ENCODE measurements around the gene MYLK.

Gene MYLK

DNA sequence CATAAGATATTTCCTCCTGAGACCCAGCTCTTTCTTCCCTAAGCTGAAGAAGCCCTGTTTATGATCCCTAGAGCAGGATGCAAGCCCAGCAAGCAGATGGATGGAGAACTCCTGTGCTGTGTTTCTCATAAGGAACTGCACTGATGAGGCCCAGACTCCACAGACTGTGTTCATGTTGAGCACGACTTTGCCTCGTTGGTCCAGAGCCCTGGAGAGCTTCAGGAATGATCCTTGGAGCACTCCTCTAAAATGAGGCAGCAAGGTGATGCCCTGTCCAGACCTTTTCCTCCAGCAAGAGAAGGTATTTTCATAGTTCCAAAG lies 83.8 kb downstream of the MYLK start:
- no peaks in the 10 kb centered on the region for H3K9me3 ChIP-seq (ENCODE audit: control insufficient read depth, low read length)
- H3K9ac ChIP-seq (ENCODE audit: low read length), result no peak overlapping the region
- H3K4me1 ChIP-seq (ENCODE audit: control insufficient read depth, insufficient read depth, low read length), result peaks cover 9% of the 10 kb centered on the region
- H3K36me3 ChIP-seq (ENCODE audit: control insufficient read depth, insufficient read depth, low read length), result no peaks in the 10 kb centered on the region
- H3K4me3 ChIP-seq (ENCODE audit: low read length), result no peak overlapping the region
- no peaks in the 10 kb centered on the region for H3K27me3 ChIP-seq (ENCODE audit: control insufficient read depth, insufficient read depth, low read length)

DNA sequence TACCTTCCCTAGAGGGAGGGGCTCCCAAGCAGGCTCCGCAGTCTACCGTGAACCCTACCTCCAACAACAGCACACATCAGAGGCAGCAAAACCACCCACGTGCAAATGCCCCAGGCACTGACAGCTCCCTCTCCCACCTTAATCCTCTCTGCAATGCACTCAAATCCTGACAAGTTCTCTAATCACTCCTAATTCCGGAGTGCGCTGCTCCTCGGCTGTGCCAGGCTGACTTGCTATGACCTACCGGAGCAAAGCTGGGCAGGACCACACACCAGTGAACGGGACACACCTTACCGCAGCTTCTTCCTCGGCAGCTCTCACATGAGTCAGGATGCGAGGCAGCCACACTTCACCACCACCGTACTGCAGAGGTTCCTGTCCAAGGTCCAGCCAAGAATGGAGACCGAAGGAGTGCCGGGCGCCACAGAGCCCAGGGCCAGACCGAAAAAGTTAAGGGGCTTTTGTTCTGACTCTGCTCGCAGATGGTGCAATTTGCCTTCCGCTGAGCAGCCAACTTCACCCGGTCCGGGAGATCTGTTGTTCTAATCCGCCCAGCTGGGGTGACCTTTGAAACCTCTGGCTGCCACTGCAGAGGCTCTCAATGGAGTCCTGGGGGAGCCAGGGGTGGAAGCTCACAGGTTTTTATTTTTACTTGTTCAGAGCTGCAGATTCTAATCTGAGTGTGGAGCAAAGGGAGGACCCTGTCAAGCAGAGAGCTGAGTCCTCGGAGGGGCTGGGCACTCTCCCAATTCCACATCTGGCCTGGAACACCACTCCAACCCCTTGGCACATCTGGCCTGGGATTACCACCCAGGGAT lies 84.4 kb downstream of the MYLK start:
- H3K27me3 ChIP-seq (ENCODE audit: control insufficient read depth, insufficient read depth, low read length), result no peaks in the 10 kb centered on the region
- no peak overlapping the region for H3K4me3 ChIP-seq (ENCODE audit: low read length)
- no peaks in the 10 kb centered on the region for H3K9me3 ChIP-seq (ENCODE audit: control insufficient read depth, low read length)
- H3K4me1 ChIP-seq (ENCODE audit: control insufficient read depth, insufficient read depth, low read length), result peaks cover 9% of the 10 kb centered on the region
- H3K9ac ChIP-seq (ENCODE audit: low read length), result no peak overlapping the region
- H3K36me3 ChIP-seq (ENCODE audit: control insufficient read depth, insufficient read depth, low read length), result no peaks in the 10 kb centered on the region

DNA sequence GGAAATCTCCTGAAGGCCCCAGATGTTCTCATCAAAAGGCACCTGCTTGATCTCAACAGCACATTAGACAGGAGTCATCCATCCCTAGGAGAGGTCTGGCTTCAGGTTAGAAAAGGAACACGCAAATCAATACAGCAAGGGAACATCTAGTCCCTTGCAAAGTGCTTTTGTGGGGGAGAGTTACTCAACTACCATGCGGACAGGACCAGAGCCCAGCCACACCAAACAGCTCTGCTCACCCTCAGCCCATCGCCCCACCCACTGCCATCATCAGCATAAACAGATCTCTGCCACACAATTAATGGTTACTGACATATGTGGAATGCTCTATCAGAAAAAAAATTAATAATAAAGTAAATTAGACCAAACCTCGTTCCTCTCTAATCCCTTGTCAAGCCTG lies 85.6 kb downstream of the MYLK start:
- Histone ChIP-seq H3K9ac (ENCODE audit: low read length) (no peak overlapping the region), H3K9me3 (ENCODE audit: control insufficient read depth, low read length) (no peaks in the 10 kb centered on the region), H3K27me3 (ENCODE audit: control insufficient read depth, insufficient read depth, low read length) (no peaks in the 10 kb centered on the region), H3K4me1 (ENCODE audit: control insufficient read depth, insufficient read depth, low read length) (peaks cover 9% of the 10 kb centered on the region), H3K4me3 (ENCODE audit: low read length) (no peak overlapping the region), H3K36me3 (ENCODE audit: control insufficient read depth, insufficient read depth, low read length) (no peaks in the 10 kb centered on the region)

DNA sequence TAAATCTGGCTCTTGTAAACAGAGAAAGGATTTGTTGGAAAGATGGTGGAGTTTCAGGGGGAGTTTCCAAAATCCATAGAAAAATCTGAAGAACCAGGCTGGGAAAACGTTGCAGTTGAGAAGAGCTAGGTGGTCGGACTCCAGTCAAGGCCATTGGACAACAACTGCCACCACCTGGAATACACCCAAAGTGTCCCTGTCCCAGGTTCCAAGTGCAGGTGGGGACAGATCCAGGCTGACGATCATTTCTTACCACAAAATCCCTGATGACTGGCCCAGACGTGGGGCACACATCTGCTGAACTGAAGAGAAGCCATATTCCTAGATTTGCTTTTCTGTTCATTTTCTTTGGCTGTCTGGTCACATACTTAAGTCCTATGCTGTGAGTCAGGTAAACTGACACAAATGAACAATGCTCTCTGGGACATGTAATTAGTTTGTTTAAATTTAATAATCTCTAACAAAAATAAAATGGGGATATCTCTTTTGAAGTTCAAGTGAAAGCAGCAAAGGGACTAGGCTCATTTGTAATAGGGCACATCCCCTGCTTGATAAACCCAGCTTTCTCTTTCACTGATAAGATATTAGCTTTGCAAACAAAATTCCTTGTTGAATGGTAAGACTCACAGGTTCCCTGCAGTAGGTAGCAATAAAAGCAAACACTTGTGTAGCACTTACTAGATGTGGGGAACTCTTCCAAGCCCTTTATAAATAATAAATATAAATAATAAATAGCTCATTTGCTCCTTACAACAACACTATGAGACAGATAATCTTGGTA lies 88.5 kb downstream of the MYLK start:
- Histone ChIP-seq H3K4me3 (ENCODE audit: low read length) (no peak overlapping the region), H3K9ac (ENCODE audit: low read length) (no peak overlapping the region), H3K27me3 (ENCODE audit: control insufficient read depth, insufficient read depth, low read length) (no peaks in the 10 kb centered on the region), H3K36me3 (ENCODE audit: control insufficient read depth, insufficient read depth, low read length) (no peaks in the 10 kb centered on the region), H3K4me1 (ENCODE audit: control insufficient read depth, insufficient read depth, low read length) (peaks cover 9% of the 10 kb centered on the region), H3K9me3 (ENCODE audit: control insufficient read depth, low read length) (no peaks in the 10 kb centered on the region)

- no peak overlapping the region for H3K4me3 ChIP-seq (ENCODE audit: low read length)
- H3K9me3 ChIP-seq (ENCODE audit: control insufficient read depth, low read length), result no peaks in the 10 kb centered on the region
- H3K36me3 ChIP-seq (ENCODE audit: control insufficient read depth, insufficient read depth, low read length), result no peaks in the 10 kb centered on the region
- H3K4me1 ChIP-seq (ENCODE audit: control insufficient read depth, insufficient read depth, low read length), result no peaks in the 10 kb centered on the region
- H3K27me3 ChIP-seq (ENCODE audit: control insufficient read depth, insufficient read depth, low read length), result no peaks in the 10 kb centered on the region
- H3K9ac ChIP-seq (ENCODE audit: low read length), result no peak overlapping the region
Observed at GRCh38 chr3:123793425-123793824, 90.7 kb downstream of the MYLK start.

DNA sequence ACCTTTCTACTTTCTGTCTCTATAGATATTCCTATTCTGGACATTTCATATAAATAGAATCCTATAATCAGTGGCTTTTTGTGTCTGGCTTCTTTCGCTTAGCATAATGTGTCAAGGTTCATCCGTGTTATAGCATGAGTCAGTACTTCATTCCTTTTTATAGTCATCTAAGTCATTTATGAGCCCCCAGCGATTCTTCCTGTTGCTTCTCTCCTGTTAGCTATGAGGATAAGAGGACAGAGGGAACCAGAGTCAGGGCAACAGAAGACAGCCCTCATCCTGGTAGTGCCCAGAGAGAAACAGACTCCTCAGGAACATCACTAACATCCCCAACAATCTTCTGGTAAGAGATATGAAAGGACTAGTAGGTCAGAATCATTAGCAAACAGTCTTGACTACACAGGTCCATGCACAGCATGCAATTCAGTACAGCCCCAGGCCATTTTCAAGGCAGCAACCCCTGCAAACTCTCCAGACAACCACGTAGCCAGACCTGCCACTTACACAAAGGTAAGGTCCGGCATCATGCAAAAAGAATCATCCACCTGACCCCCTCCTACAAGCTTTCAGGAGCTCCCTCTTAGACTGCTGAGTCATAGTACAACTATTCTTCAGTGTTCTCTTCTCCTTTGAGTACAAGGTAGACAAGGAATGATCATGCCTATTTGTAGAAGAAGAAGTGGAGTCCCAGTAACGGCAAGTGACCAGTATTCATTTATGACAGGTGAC lies 91.5 kb downstream of the MYLK start:
- no peaks in the 10 kb centered on the region for H3K4me1 ChIP-seq (ENCODE audit: control insufficient read depth, insufficient read depth, low read length)
- no peaks in the 10 kb centered on the region for H3K9me3 ChIP-seq (ENCODE audit: control insufficient read depth, low read length)
- no peak overlapping the region for H3K9ac ChIP-seq (ENCODE audit: low read length)
- no peaks in the 10 kb centered on the region for H3K27me3 ChIP-seq (ENCODE audit: control insufficient read depth, insufficient read depth, low read length)
- no peaks in the 10 kb centered on the region for H3K36me3 ChIP-seq (ENCODE audit: control insufficient read depth, insufficient read depth, low read length)
- no peak overlapping the region for H3K4me3 ChIP-seq (ENCODE audit: low read length)

DNA sequence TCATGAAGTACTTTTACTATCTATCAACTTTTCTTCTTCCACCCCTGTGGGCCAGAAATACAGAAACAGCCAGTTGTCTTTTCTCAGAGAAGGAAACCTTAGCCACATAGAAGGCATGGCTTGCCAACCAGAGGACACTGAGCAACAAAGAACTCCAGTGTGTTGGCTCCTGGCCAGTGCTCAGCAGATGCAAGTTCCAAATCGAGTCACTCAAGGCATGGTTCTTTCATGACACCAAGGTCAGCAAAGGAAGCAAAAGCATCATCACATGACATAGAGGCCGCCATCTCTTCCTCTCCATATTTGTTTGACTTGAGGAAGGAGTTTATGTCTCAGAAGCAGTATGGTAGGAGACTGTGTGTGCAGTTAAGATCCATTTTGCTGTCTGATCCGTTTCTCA lies 92.2 kb downstream of the MYLK start:
- Histone ChIP-seq H3K9ac (ENCODE audit: low read length) (no peak overlapping the region), H3K27me3 (ENCODE audit: control insufficient read depth, insufficient read depth, low read length) (no peaks in the 10 kb centered on the region), H3K36me3 (ENCODE audit: control insufficient read depth, insufficient read depth, low read length) (no peaks in the 10 kb centered on the region), H3K4me1 (ENCODE audit: control insufficient read depth, insufficient read depth, low read length) (no peaks in the 10 kb centered on the region), H3K9me3 (ENCODE audit: control insufficient read depth, low read length) (no peaks in the 10 kb centered on the region), H3K4me3 (ENCODE audit: low read length) (no peak overlapping the region)

GRCh38 chr3:123791417-123791816 lies 92.7 kb downstream of the MYLK start:
- no peak overlapping the region for H3K9ac ChIP-seq (ENCODE audit: low read length)
- no peak overlapping the region for H3K4me3 ChIP-seq (ENCODE audit: low read length)
- no peaks in the 10 kb centered on the region for H3K36me3 ChIP-seq (ENCODE audit: control insufficient read depth, insufficient read depth, low read length)
- H3K27me3 ChIP-seq (ENCODE audit: control insufficient read depth, insufficient read depth, low read length), result no peaks in the 10 kb centered on the region
- H3K4me1 ChIP-seq (ENCODE audit: control insufficient read depth, insufficient read depth, low read length), result no peaks in the 10 kb centered on the region
- no peaks in the 10 kb centered on the region for H3K9me3 ChIP-seq (ENCODE audit: control insufficient read depth, low read length)

DNA sequence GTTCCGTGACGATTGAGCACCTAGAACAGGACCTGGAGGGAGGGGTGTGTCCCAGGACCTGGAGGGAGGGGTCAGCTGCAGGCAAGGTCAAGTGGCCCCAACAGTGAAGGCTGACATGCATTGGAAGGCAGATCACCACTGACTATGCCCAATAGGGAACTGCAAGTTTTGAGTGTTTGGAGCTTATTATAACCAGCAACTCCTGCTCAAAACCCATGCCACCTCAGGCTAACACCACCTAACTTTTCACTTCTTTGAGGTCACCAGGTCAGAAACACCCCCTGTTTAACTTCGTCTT lies 93.1 kb downstream of the MYLK start:
- Histone ChIP-seq H3K36me3 (ENCODE audit: control insufficient read depth, insufficient read depth, low read length) (no peaks in the 10 kb centered on the region), H3K9ac (ENCODE audit: low read length) (no peak overlapping the region), H3K27me3 (ENCODE audit: control insufficient read depth, insufficient read depth, low read length) (no peaks in the 10 kb centered on the region), H3K4me3 (ENCODE audit: low read length) (no peak overlapping the region), H3K4me1 (ENCODE audit: control insufficient read depth, insufficient read depth, low read length) (no peaks in the 10 kb centered on the region), H3K9me3 (ENCODE audit: control insufficient read depth, low read length) (no peaks in the 10 kb centered on the region)

DNA sequence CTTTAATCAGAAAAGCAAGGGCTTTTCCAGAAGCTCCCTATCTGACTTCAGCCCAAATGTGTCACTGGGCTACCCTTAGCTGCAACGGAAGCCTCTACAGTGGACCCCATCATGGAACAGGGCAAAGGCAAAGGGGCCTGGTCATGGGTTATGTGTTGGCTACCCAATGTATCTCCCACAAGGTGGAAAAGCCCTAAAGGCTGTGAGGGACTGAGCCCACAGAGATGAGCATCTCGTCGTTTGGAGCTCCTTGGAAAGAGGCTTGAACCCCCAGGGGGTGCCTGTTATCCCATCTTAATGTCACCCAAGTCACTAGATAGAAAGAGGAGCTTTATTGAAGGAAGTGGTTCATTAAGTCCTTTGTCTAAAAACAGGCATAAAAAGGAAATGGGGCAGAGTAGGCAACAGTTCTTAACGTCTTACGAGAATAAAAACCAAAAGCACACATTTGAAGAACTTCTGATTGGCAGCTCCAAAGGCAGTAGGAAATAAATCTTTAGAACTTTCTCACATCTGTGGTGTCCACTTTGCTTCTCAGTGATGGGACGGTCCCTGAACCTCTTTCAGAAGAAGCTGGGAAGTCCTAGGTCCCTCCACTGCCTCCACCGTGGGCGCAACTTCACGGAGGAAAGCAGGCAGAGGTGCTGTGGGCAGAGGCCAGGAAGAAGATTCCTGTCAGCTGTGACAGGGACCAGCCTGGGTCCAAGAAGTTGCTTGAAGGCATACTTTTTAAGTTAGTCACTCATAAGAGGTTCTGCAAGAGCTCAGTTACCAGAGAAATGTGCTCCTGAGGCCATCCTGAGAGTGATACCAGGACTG lies 93.7 kb downstream of the MYLK start:
- Histone ChIP-seq H3K9me3 (ENCODE audit: control insufficient read depth, low read length) (no peaks in the 10 kb centered on the region), H3K4me1 (ENCODE audit: control insufficient read depth, insufficient read depth, low read length) (no peaks in the 10 kb centered on the region), H3K9ac (ENCODE audit: low read length) (no peak overlapping the region), H3K4me3 (ENCODE audit: low read length) (no peak overlapping the region), H3K27me3 (ENCODE audit: control insufficient read depth, insufficient read depth, low read length) (no peaks in the 10 kb centered on the region), H3K36me3 (ENCODE audit: control insufficient read depth, insufficient read depth, low read length) (no peaks in the 10 kb centered on the region)

GRCh38 chr3:123789760-123790159 lies 94.4 kb downstream of the MYLK start:
- no peaks in the 10 kb centered on the region for H3K9me3 ChIP-seq (ENCODE audit: control insufficient read depth, low read length)
- no peak overlapping the region for H3K4me3 ChIP-seq (ENCODE audit: low read length)
- H3K9ac ChIP-seq (ENCODE audit: low read length), result no peak overlapping the region
- H3K36me3 ChIP-seq (ENCODE audit: control insufficient read depth, insufficient read depth, low read length), result no peaks in the 10 kb centered on the region
- H3K27me3 ChIP-seq (ENCODE audit: control insufficient read depth, insufficient read depth, low read length), result no peaks in the 10 kb centered on the region
- no peaks in the 10 kb centered on the region for H3K4me1 ChIP-seq (ENCODE audit: control insufficient read depth, insufficient read depth, low read length)

- no peak overlapping the region for H3K9ac ChIP-seq (ENCODE audit: low read length)
- H3K27me3 ChIP-seq (ENCODE audit: control insufficient read depth, insufficient read depth, low read length), result no peaks in the 10 kb centered on the region
- no peaks in the 10 kb centered on the region for H3K9me3 ChIP-seq (ENCODE audit: control insufficient read depth, low read length)
- H3K4me1 ChIP-seq (ENCODE audit: control insufficient read depth, insufficient read depth, low read length), result no peaks in the 10 kb centered on the region
- no peak overlapping the region for H3K4me3 ChIP-seq (ENCODE audit: low read length)
- no peaks in the 10 kb centered on the region for H3K36me3 ChIP-seq (ENCODE audit: control insufficient read depth, insufficient read depth, low read length)
Observed at GRCh38 chr3:123789160-123789559, 95.0 kb downstream of the MYLK start.
